Measurements from ENCODE around the gene ZSCAN5C. TPM values are rescaled to one million over a fixed set of nuclear protein-coding genes. Genes with fewer than 3 reads are reported as not detected.

The ZSCAN5C gene
- total RNA-seq, 1 donor from 2014 or later = not detected

DNA sequence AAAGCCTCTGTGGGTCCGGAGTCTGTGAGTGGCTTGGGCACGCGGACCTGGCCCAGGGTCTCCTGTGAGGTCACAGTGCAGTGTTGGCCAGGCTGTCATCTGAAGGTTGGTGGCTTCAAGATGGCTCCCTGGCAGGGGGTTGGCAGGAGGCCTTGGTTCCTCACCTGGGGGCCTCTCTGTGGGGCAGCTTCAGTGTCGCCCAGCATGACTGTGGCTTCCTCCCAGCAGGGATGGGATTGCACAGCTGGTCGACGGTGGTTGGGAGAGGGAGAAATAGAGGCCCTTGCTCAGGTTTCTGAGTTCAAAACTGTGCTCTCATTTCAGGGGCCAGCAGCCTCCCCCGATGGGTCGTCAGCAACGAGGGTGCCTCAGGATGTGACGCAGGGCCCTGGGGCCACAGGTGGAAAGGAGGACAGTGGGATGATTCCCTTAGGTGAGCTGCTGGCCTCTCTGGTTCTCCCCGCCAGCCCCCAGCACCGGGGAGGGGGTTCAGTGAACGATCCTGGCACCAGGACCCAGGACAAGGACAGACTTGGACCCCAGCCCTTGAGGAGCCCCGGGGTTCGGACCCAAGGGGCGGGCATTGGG lies 43.8 kb upstream of the ZSCAN5C start:
- no peak overlapping the region for H3K4me3 ChIP-seq
- intact Hi-C loops (cut with DNase I) = no loop called here
- no peak for DNase-seq (ENCODE audit: extremely low spot score in 2 of 2)
- no peak overlapping the region for H3K27ac ChIP-seq
- H3K9me3 ChIP-seq = no peaks in the 10 kb centered on the region
- H3K27me3 ChIP-seq = no peaks in the 10 kb centered on the region
- TF ChIP-seq POLR2AphosphoS5 (IDR thresholded peaks at IDR 0.05; ENCODE audit: insufficient read depth in 1 of 2, low read depth in 1 of 2) (no peak), POLR2A (IDR thresholded peaks at IDR 0.05) (no peak)
- TF ChIP-seq, protein P1, sequence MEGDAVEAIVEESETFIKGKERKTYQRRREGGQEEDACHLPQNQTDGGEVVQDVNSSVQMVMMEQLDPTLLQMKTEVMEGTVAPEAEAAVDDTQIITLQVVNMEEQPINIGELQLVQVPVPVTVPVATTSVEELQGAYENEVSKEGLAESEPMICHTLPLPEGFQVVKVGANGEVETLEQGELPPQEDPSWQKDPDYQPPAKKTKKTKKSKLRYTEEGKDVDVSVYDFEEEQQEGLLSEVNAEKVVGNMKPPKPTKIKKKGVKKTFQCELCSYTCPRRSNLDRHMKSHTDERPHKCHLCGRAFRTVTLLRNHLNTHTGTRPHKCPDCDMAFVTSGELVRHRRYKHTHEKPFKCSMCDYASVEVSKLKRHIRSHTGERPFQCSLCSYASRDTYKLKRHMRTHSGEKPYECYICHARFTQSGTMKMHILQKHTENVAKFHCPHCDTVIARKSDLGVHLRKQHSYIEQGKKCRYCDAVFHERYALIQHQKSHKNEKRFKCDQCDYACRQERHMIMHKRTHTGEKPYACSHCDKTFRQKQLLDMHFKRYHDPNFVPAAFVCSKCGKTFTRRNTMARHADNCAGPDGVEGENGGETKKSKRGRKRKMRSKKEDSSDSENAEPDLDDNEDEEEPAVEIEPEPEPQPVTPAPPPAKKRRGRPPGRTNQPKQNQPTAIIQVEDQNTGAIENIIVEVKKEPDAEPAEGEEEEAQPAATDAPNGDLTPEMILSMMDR (IDR thresholded peaks at IDR 0.05) = no peak
- peaks cover 0 to 26% of the 10 kb centered on the region in 2 donors for H3K36me3 ChIP-seq
- no peaks in the 10 kb centered on the region for H3K4me1 ChIP-seq

DNA sequence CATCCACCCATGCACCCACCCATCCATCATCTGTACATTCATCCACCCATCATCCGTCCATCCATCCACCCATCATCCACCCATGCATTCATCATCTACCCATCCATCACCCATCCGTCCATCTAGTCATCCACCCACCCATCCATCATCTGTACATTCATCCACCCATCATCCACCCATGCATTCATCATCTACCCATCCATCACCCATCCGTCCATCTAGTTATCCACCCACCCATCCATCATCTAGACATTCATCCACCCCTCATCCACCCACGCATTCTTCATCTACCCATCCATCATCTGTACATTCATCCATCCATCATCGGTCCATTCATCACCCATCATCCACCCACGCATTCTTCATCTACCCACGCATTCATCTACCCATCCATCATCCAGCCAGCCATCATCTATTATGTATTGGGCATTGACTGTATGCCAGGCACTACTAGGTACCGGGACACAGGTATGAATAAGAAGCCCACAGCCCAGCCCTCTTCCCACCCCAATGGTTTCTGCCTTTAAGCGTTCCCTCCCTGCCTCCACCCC lies 43.0 kb upstream of the ZSCAN5C start:
- H3K27ac ChIP-seq = no peak overlapping the region
- no peaks in the 10 kb centered on the region for H3K27me3 ChIP-seq
- TF ChIP-seq, protein P1 (IDR thresholded peaks at IDR 0.05) = no peak
- TF ChIP-seq POLR2A (IDR thresholded peaks at IDR 0.05) (no peak), POLR2AphosphoS5 (IDR thresholded peaks at IDR 0.05; ENCODE audit: insufficient read depth in 1 of 2, low read depth in 1 of 2) (no peak)
- DNase-seq (ENCODE audit: extremely low spot score in 2 of 2) = no peak
- intact Hi-C loops (cut with DNase I) = no loop called here
- H3K4me1 ChIP-seq = no peaks in the 10 kb centered on the region
- peaks cover 0 to 26% of the 10 kb centered on the region in 2 donors for H3K36me3 ChIP-seq
- no peak overlapping the region for H3K4me3 ChIP-seq
- no peaks in the 10 kb centered on the region for H3K9me3 ChIP-seq

DNA sequence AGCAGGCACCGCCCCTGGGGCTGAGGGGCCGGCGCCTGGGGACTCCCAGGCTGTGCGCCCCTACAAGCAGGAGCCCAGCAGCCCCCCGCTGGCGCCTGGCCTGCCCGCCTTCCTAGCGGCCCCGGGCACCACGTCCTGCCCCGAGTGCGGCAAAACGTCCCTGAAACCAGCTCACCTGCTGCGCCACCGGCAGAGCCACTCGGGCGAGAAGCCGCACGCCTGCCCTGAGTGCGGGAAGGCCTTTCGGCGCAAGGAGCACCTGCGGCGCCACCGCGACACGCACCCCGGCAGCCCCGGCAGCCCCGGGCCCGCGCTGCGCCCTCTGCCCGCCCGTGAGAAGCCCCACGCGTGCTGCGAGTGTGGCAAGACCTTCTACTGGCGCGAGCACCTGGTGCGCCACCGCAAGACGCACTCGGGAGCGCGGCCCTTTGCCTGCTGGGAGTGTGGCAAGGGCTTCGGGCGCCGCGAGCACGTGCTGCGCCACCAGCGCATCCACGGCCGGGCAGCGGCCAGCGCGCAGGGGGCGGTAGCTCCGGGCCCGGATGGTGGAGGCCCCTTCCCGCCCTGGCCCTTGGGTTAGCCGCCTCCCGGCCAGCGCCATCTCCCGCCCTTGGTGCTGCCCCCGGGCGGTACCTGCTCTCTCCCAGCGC lies 42.3 kb upstream of the ZSCAN5C start:
- intact Hi-C loops (cut with DNase I) = loop anchor here (5.0 kb wide), 1 partner anchor 67 kb away; no protein-coding TSS in a partner anchor
- Histone ChIP-seq H3K4me3 (no peak overlapping the region), H3K4me1 (no peaks in the 10 kb centered on the region), H3K36me3 (peaks cover 0 to 24% of the 10 kb centered on the region in 2 donors), H3K27me3 (no peaks in the 10 kb centered on the region), H3K27ac (no peak overlapping the region), H3K9me3 (no peaks in the 10 kb centered on the region)
- DNase-seq (ENCODE audit: extremely low spot score in 2 of 2) = no peak
- TF ChIP-seq, protein P1 (IDR thresholded peaks at IDR 0.05) = no peak
- TF ChIP-seq POLR2A (IDR thresholded peaks at IDR 0.05) (no peak), POLR2AphosphoS5 (IDR thresholded peaks at IDR 0.05; ENCODE audit: insufficient read depth in 1 of 2, low read depth in 1 of 2) (no peak)

DNA sequence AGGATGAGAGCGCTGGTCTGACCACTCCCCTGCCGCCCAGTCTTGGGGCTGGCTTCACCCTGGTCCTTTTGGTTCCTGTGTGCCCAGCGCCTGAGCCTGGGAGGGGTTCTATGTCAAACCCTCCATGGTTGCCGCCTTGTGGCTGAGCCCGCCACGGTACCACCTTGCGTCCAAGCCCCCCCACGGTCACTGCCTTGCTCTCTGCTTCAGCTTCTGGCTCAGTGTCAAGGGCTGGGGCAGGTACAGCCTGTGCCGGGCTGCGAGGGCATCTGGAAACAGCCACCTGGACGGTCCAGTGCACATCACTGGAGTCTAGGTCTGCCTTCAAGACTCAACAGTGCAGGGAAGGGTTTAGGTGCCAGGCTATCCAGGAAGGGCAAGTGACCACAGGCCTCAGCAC lies 40.5 kb upstream of the ZSCAN5C start:
- Histone ChIP-seq H3K36me3 (peaks cover 0 to 23% of the 10 kb centered on the region in 2 donors), H3K9me3 (no peaks in the 10 kb centered on the region), H3K4me1 (no peaks in the 10 kb centered on the region), H3K4me3 (no peak overlapping the region), H3K27ac (no peak overlapping the region), H3K27me3 (no peaks in the 10 kb centered on the region)
- no peak for DNase-seq (ENCODE audit: extremely low spot score in 2 of 2)
- TF ChIP-seq POLR2AphosphoS5 (IDR thresholded peaks at IDR 0.05; ENCODE audit: insufficient read depth in 1 of 2, low read depth in 1 of 2) (no peak), POLR2A (IDR thresholded peaks at IDR 0.05) (no peak)
- TF ChIP-seq, protein P1 (IDR thresholded peaks at IDR 0.05) = no peak
- intact Hi-C loops (cut with DNase I) = loop anchor here (5.0 kb wide), 1 partner anchor 69 kb away; no protein-coding TSS in a partner anchor

DNA sequence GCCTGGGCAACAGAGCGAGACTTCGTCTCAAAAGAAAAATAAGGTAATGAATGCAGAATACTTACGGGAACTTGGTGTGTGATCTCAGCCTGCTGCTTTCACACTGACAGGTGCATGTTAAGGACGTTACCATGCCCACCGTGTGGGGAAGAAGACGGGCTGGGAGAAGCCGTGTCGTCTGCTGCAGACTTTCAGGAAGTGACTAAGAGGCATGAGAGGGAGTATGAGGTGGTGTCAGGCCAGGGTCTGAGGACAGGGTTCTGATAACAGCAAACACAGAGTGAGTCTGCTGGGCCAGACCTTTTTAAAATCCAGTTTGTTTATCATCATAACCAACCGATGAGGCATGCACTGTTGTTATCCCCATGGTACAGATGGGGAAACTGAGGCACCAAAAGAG lies 39.8 kb upstream of the ZSCAN5C start:
- Histone ChIP-seq H3K4me3 (no peak overlapping the region), H3K27ac (no peak overlapping the region), H3K36me3 (peaks cover 0 to 23% of the 10 kb centered on the region in 2 donors), H3K27me3 (no peaks in the 10 kb centered on the region), H3K9me3 (no peaks in the 10 kb centered on the region), H3K4me1 (no peaks in the 10 kb centered on the region)
- no peak for DNase-seq (ENCODE audit: extremely low spot score in 2 of 2)
- TF ChIP-seq, protein P1 (IDR thresholded peaks at IDR 0.05) = no peak
- TF ChIP-seq POLR2A (IDR thresholded peaks at IDR 0.05) (no peak), POLR2AphosphoS5 (IDR thresholded peaks at IDR 0.05; ENCODE audit: insufficient read depth in 1 of 2, low read depth in 1 of 2) (no peak)
- intact Hi-C loops (cut with DNase I) = loop anchor here (5.0 kb wide), 1 partner anchor 70 kb away; no protein-coding TSS in a partner anchor

Measured in vagina (tissue), 2 donors.